C4-2B (cell line): Measurements from ENCODE around the gene METTL13.

Experiments used
- ZFX ChIP-seq: fragments of 450-650 bp; IDR thresholded peaks from 2 replicates; pipeline ENCODE4 v1.6.1; 2017
- TF ChIP-seq, protein P1 (sequence below): fragments of 450-650 bp; conservative IDR thresholded peaks from 2 replicates; pipeline ENCODE4 v1.5.1; 2017; ENCODE audit warnings: mild to moderate bottlenecking

GRCh38 chr1:171741872-171742576 is 39.4 kb upstream of the METTL13 start, which contains the start of gene VAMP4:
- TF ChIP-seq, protein P1, sequence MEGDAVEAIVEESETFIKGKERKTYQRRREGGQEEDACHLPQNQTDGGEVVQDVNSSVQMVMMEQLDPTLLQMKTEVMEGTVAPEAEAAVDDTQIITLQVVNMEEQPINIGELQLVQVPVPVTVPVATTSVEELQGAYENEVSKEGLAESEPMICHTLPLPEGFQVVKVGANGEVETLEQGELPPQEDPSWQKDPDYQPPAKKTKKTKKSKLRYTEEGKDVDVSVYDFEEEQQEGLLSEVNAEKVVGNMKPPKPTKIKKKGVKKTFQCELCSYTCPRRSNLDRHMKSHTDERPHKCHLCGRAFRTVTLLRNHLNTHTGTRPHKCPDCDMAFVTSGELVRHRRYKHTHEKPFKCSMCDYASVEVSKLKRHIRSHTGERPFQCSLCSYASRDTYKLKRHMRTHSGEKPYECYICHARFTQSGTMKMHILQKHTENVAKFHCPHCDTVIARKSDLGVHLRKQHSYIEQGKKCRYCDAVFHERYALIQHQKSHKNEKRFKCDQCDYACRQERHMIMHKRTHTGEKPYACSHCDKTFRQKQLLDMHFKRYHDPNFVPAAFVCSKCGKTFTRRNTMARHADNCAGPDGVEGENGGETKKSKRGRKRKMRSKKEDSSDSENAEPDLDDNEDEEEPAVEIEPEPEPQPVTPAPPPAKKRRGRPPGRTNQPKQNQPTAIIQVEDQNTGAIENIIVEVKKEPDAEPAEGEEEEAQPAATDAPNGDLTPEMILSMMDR, result no peak
- peak; percentile 64 for TF ChIP-seq ZFX
